ENCODE data around the gene SENP3. TPM values are rescaled to one million over a fixed set of nuclear protein-coding genes. Genes with fewer than 3 reads are reported as not detected.
A peak's percentile ranks its signal among the peaks of the same experiment; 100 is the strongest.

The SENP3 gene
- total RNA-seq, 2 experiments from 2014 or later = 77.6 to 100 TPM

- H3K4me2 ChIP-seq (ENCODE audit: low read length) = peak overlapping the region; percentile 94; the same call in 1 of the 2 replicates
- no peaks in the 10 kb centered on the region for H4K20me1 ChIP-seq (ENCODE audit: insufficient read depth, low read length)
- H2AFZ ChIP-seq (ENCODE audit: low read length) = no peak overlapping the region
- DNase-seq (ENCODE audit: low spot score) = no peak
- H3K4me1 ChIP-seq (ENCODE audit: insufficient read depth, low read length, poor library complexity, severe bottlenecking) = peaks cover 39% of the 10 kb centered on the region
- H3K79me2 ChIP-seq (ENCODE audit: insufficient read depth, low read depth, low read length) = peaks cover 5% of the 10 kb centered on the region; the same call in 1 of the 2 replicates
- intact Hi-C loops (cut with micrococcal nuclease; ENCODE audit: unreplicated experiment) = no loop called here
- H3K36me3 ChIP-seq (ENCODE audit: insufficient read depth, low read length) = peaks cover 66% of the 10 kb centered on the region
- BruUV-seq (replicated peaks) = no TSS peak
- TF ChIP-seq CTCF (conservative IDR thresholded peaks at IDR 0.05; ENCODE audit: low read length) (0 out of 2 replicates have a peak, but pooled peaks have one; percentile 14), EZH2phosphoT487 (IDR thresholded peaks at IDR 0.05; ENCODE audit: borderline replicate concordance, low read depth, low read length) (no peak)
- H3K9me3 ChIP-seq (ENCODE audit: low read length) = no peaks in the 10 kb centered on the region
- H3K4me3 ChIP-seq (ENCODE audit: low read depth, low read length, poor library complexity, severe bottlenecking) = peak overlapping the region; percentile 75
- no peaks in the 10 kb centered on the region for H3K9me2 ChIP-seq (ENCODE audit: insufficient read depth, low read length)
- no peak overlapping the region for H3K27ac ChIP-seq (ENCODE audit: low read depth, low read length, poor library complexity, severe bottlenecking)
- POLR2A ChIA-PET = interaction anchor here (0.6 to 1.2 kb wide), 2 partner anchors 9 to 664 kb away, joined by 3 to 5 read pairs; no protein-coding TSS in a partner anchor
- CTCF ChIA-PET (ENCODE audit: unreplicated experiment) = no interaction called here
Measured at GRCh38 chr17:7582396-7583252, 20.9 kb downstream of the SENP3 start.

GRCh38 chr17:7583253-7584109, 21.8 kb downstream of the SENP3 start, which contains the start of gene MPDU1:
Gene MPDU1 (plus strand): TSS chr17:7583852. CDS start chr17:7583863, 11 bp downstream.
- ChIA-PET POLR2A (interaction anchor here (1.0 to 2.6 kb wide), 5 partner anchors 9 to 104 kb away, joined by 3 to 6 read pairs (median 4); partner anchors contain the start of genes FXR2 and TP53), CTCF (ENCODE audit: unreplicated experiment) (interaction anchor here (0.5 kb wide), 1 partner anchor 30 kb away, joined by 4 read pairs; no protein-coding TSS in a partner anchor)
- Histone ChIP-seq H3K79me2 (ENCODE audit: insufficient read depth, low read depth, low read length) (peaks cover 5% of the 10 kb centered on the region; the same call in 1 of the 2 replicates), H4K20me1 (ENCODE audit: insufficient read depth, low read length) (no peaks in the 10 kb centered on the region), H3K9me2 (ENCODE audit: insufficient read depth, low read length) (no peaks in the 10 kb centered on the region), H3K4me2 (ENCODE audit: low read length) (peak within 1 kb of the TSS; percentile 94), H3K36me3 (ENCODE audit: insufficient read depth, low read length) (peaks cover 64% of the 10 kb centered on the region), H2AFZ (ENCODE audit: low read length) (peak within 1 kb of the TSS; percentile 88), H3K4me3 (ENCODE audit: low read depth, low read length, poor library complexity, severe bottlenecking) (peak within 1 kb of the TSS; percentile 75), H3K27ac (ENCODE audit: low read depth, low read length, poor library complexity, severe bottlenecking) (peak within 1 kb of the TSS; percentile 78), H3K4me1 (ENCODE audit: insufficient read depth, low read length, poor library complexity, severe bottlenecking) (peaks cover 33% of the 10 kb centered on the region), H3K9me3 (ENCODE audit: low read length) (no peaks in the 10 kb centered on the region)
- intact Hi-C loops (cut with micrococcal nuclease; ENCODE audit: unreplicated experiment) = no loop called here
- DNase-seq (ENCODE audit: low spot score) = peak; percentile 94
- TF ChIP-seq CTCF (conservative IDR thresholded peaks at IDR 0.05; ENCODE audit: low read length) (no peak), EZH2phosphoT487 (IDR thresholded peaks at IDR 0.05; ENCODE audit: borderline replicate concordance, low read depth, low read length) (no peak)
- BruUV-seq (replicated peaks) = TSS peak; percentile 90
